Esophagus squamous epithelium (tissue), 4 donors: ENCODE measurements around the gene DLG2.

Experiments used
- POLR2A ChIP-seq, 4 donors: fragments of 450-650 bp; IDR thresholded peaks; one replicate each; pipeline ENCODE4 v1.6.1; 2017; ENCODE audit warnings: antibody characterized with exemption in 4 of 4, mild to moderate bottlenecking in 4 of 4, moderate library complexity in 3 of 4
- TF ChIP-seq, protein P1 (sequence below), 6 experiments: fragments of 450-650 bp in 4 of 6; fragments of 200-600 bp in 2 of 6; sonication (generic) in 2 of 6; IDR thresholded peaks; one replicate each; pipeline ENCODE4 v1.5.1; 2016 to 2019; ENCODE audit warnings: antibody characterized with exemption in 6 of 6, mild to moderate bottlenecking in 4 of 6, moderate library complexity in 4 of 6

- TF ChIP-seq, protein P1, sequence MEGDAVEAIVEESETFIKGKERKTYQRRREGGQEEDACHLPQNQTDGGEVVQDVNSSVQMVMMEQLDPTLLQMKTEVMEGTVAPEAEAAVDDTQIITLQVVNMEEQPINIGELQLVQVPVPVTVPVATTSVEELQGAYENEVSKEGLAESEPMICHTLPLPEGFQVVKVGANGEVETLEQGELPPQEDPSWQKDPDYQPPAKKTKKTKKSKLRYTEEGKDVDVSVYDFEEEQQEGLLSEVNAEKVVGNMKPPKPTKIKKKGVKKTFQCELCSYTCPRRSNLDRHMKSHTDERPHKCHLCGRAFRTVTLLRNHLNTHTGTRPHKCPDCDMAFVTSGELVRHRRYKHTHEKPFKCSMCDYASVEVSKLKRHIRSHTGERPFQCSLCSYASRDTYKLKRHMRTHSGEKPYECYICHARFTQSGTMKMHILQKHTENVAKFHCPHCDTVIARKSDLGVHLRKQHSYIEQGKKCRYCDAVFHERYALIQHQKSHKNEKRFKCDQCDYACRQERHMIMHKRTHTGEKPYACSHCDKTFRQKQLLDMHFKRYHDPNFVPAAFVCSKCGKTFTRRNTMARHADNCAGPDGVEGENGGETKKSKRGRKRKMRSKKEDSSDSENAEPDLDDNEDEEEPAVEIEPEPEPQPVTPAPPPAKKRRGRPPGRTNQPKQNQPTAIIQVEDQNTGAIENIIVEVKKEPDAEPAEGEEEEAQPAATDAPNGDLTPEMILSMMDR (IDR thresholded peaks at IDR 0.05), result no peak
- no peak for TF ChIP-seq POLR2A (IDR thresholded peaks at IDR 0.05)
These were observed 280.7 kb downstream of the DLG2 start for GRCh38 chr11:85346484-85346883.
